ENCODE data around the gene PELI1.

Gene PELI1

GRCh38 chr2:64186699-64187605 is 42.7 kb upstream of the PELI1 start:
- no peak overlapping the region for H3K4me3 ChIP-seq (ENCODE audit: control insufficient read depth, low read depth, low read length)
- DNase-seq (ENCODE audit: low read depth): no peak
- TF ChIP-seq CTCF (IDR thresholded peaks at IDR 0.05; ENCODE audit: control insufficient read depth, insufficient read depth, low read depth, low read length, missing control alignments): no peak

GRCh38 chr2:64179582-64180321 is 35.5 kb upstream of the PELI1 start:
- no peak for DNase-seq (ENCODE audit: low read depth)
- no peak for TF ChIP-seq CTCF (IDR thresholded peaks at IDR 0.05; ENCODE audit: control insufficient read depth, insufficient read depth, low read depth, low read length, missing control alignments)
- H3K4me3 ChIP-seq (ENCODE audit: control insufficient read depth, low read depth, low read length): no peak overlapping the region

GRCh38 chr2:64177315-64177714 is 33.1 kb upstream of the PELI1 start:
- TF ChIP-seq CTCF (IDR thresholded peaks at IDR 0.05; ENCODE audit: control insufficient read depth, insufficient read depth, low read depth, low read length, missing control alignments): no peak
- no peak overlapping the region for H3K4me3 ChIP-seq (ENCODE audit: control insufficient read depth, low read depth, low read length)
- DNase-seq (ENCODE audit: low read depth): peak; percentile 31

- no peak for DNase-seq (ENCODE audit: low read depth)
- no peak overlapping the region for H3K4me3 ChIP-seq (ENCODE audit: control insufficient read depth, low read depth, low read length)
- no peak for TF ChIP-seq CTCF (IDR thresholded peaks at IDR 0.05; ENCODE audit: control insufficient read depth, insufficient read depth, low read depth, low read length, missing control alignments)
Observed at GRCh38 chr2:64175419-64176197, 31.4 kb upstream of the PELI1 start.

GRCh38 chr2:64173156-64174135 is 29.2 kb upstream of the PELI1 start:
- TF ChIP-seq CTCF (IDR thresholded peaks at IDR 0.05; ENCODE audit: control insufficient read depth, insufficient read depth, low read depth, low read length, missing control alignments): no peak
- no peak for DNase-seq (ENCODE audit: low read depth)
- no peak overlapping the region for H3K4me3 ChIP-seq (ENCODE audit: control insufficient read depth, low read depth, low read length)
